ENCODE results near the gene HS6ST3.

DNA sequence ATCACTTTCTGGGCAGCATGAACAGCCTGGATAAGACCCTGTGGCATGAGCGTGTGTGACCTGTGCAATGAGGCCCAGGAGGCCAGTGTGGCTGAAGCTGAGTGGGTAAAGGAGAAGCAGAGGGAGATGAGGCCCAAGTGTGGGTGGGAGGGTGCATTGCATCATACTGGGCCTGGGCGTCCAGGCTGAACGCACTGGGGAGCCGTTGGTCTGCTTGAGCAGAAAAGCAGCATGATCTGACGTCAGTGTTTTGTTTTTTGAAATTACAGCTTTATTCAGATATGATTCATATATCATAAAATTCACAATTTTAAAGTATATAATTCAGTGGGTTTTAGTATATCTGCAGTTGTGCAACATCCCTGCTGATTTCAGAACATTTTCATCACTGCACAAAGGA is 409.7 kb downstream of the HS6ST3 start:
- no peak for TF ChIP-seq POLR2A (IDR thresholded peaks at IDR 0.05)
- TF ChIP-seq, protein P1, sequence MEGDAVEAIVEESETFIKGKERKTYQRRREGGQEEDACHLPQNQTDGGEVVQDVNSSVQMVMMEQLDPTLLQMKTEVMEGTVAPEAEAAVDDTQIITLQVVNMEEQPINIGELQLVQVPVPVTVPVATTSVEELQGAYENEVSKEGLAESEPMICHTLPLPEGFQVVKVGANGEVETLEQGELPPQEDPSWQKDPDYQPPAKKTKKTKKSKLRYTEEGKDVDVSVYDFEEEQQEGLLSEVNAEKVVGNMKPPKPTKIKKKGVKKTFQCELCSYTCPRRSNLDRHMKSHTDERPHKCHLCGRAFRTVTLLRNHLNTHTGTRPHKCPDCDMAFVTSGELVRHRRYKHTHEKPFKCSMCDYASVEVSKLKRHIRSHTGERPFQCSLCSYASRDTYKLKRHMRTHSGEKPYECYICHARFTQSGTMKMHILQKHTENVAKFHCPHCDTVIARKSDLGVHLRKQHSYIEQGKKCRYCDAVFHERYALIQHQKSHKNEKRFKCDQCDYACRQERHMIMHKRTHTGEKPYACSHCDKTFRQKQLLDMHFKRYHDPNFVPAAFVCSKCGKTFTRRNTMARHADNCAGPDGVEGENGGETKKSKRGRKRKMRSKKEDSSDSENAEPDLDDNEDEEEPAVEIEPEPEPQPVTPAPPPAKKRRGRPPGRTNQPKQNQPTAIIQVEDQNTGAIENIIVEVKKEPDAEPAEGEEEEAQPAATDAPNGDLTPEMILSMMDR (IDR thresholded peaks at IDR 0.05) = no peak

All from adrenal gland (tissue), 5 donors.